Left lobe of liver (tissue), 2 donors: ENCODE data around the gene AFF2. TPM values are rescaled to one million over a fixed set of nuclear protein-coding genes. Genes with fewer than 3 reads are reported as not detected.

Experiments
- ATAC-seq: fragments of 200-7000 bp; cut with Tn5 transposase; one replicate; pipeline ENCODE4 v1.9.1; 2020; ENCODE audit warnings: mild to moderate bottlenecking, moderate library complexity
- DNase-seq: peaks from one replicate; pipeline ENCODE4 v3.0.0-alpha.2; 2020; ENCODE audit warnings: low spot score
- total RNA-seq: library from RNA; stranded (reverse); gene quantifications from one replicate; pipeline ENCODE4 v1.2.1, GENCODE V29; 2021
- donor health status: DM: no; HTN: no; CAD: no; lungs with moderate emphysema.
- donor health status: DM: no; HTN: yes; CAD: no.

The AFF2 gene
- total RNA-seq, 1 donor from 2014 or later = 0.13 TPM

DNA sequence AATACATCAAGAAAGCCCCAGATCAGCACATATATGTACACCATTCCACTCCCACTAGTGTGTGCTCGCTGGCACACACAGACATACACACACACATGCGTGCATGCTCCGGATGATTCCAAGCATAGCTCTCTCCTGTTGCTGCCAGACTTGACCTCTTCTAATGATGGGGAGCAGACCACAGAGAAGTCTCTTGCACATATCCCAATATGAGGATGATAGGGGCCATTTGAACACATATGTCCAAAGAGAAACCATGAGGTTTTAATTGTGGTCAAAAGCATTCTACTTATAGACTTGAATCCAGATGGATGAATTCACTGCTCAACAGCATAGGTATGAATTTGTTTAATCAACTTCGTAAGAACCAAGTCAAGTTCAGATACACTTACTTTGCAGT, 214.9 kb downstream of the AFF2 start:
- ATAC-seq (no peak), DNase-seq (no peak)

GRCh38 chrX:148722966-148723365, 222.5 kb downstream of the AFF2 start:
- no peak for ATAC-seq
- DNase-seq = no peak

DNA sequence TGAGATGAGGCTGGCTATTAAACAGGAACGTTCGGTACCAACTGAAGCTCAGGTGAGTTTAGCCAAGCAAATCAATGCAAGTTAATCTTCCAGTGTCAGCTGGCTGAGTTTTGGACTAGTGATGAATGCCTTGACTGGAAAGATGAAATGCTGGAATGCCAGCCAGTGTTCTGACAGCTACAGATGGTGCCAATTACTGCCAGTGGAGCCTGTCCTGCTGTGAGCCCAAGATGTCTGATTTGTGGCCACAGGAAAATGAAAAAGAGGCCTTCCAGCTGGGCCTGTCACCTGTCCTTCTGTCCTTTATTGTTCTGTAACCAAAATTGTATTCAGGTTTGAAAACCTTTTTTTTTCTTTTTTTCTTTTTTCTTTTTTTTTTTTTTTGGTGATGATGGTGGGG, 223.1 kb downstream of the AFF2 start:
- no peak for DNase-seq
- no peak for ATAC-seq

DNA sequence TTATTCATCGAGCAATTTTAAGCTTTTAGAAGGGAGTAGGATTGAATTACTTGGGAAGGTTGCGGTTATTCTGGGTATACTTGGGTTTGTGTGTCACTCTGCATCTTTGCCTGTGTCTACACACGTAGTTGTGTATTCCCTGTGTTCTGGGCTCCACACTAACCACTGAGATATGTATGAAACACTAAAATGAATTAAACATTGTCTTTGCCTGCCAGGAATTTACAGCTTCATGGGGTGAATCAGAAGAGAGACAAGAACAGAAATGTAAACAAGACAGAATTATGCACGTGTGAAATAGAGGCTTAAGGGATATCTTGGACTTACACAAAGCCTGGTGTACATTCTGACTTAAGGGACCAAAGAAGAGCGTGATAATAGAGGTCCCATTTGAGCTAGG, 228.5 kb downstream of the AFF2 start:
- DNase-seq = no peak
- ATAC-seq = no peak

GRCh38 chrX:148732743-148733142, 232.3 kb downstream of the AFF2 start:
- DNase-seq (no peak), ATAC-seq (no peak)

- DNase-seq (no peak), ATAC-seq (no peak)
These were observed 241.0 kb downstream of the AFF2 start for GRCh38 chrX:148741441-148741840.

GRCh38 chrX:148755111-148755510, 254.7 kb downstream of the AFF2 start:
- ATAC-seq = no peak

DNA sequence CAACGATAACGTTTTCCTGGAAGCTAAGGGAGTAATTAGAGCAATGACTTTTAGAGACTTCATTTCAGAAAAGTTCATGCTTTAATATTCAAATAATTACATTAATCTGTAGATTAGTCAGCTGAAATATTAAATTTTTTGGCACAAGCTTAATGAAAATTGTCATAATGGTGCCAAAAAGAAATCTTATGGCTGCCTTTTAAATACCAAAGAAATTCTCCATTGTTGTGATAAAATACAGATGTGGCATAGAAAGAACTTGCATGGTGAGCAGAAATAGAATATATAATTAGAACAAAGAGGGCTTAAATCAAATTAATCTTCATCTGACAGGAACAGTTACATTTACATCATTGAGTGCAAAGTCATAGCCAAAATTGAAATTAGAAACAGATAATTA, 263.5 kb downstream of the AFF2 start:
- ATAC-seq (no peak), DNase-seq (no peak)

More at GRCh38 chrX:148755111-148755510, 254.7 kb downstream of the AFF2 start:
- no peak for DNase-seq

DNA sequence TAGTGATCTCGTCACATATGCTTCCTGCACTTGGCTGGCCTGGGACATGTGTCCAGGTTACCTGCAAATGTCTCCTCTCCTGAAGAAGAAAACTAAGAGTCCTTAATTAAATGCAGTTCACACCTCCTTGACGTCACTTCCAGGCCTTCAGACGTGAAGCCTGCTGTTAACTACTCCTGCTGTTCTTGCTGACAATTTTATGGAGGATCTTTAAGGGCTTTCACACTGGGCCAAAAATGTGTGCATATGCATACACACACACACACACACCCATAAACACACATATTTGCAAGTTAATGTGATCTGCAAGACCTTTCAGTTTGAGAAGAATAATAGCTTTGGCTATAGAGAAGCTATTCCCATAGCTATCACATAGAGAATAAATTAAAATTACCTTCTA, 267.9 kb downstream of the AFF2 start:
- ATAC-seq = no peak
- DNase-seq = no peak

- ATAC-seq = no peak
- no peak for DNase-seq
These were observed 271.0 kb downstream of the AFF2 start for GRCh38 chrX:148771440-148771839.

- no peak for ATAC-seq
- DNase-seq = no peak
These were observed 273.9 kb downstream of the AFF2 start for GRCh38 chrX:148774276-148774675.

GRCh38 chrX:148784137-148784536, 283.7 kb downstream of the AFF2 start:
- ATAC-seq = no peak

GRCh38 chrX:148784856-148785255, 284.4 kb downstream of the AFF2 start:
- ATAC-seq = no peak
- no peak for DNase-seq

More at GRCh38 chrX:148784137-148784536, 283.7 kb downstream of the AFF2 start:
- no peak for DNase-seq

- ATAC-seq (no peak), DNase-seq (no peak)
These were observed 284.8 kb downstream of the AFF2 start for GRCh38 chrX:148785256-148785655.

DNA sequence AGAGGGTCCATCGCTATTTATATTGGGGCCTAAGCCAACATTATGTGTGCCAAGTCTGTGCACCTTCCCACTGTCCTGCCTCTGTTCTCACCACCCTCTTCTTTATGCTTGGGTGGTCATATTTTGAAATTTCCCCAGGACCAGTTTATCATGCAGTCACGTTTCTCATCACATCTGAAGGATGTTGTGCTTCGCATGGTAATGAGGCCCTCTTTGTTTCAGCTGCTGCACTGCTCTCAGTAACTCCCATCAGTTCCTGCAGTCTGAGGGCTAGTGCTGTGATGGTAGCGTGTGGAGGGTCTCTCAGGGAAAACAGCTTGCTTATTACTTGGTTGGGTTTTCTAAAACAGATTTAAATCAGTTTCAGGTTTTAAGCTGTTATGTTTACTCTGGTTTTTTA, 288.0 kb downstream of the AFF2 start:
- DNase-seq (no peak), ATAC-seq (no peak)

GRCh38 chrX:148794350-148794749, 293.9 kb downstream of the AFF2 start:
- no peak for DNase-seq
- ATAC-seq = no peak

- ATAC-seq (peak; percentile 89), DNase-seq (no peak)
These were observed 304.4 kb downstream of the AFF2 start for GRCh38 chrX:148804579-148805355.

DNA sequence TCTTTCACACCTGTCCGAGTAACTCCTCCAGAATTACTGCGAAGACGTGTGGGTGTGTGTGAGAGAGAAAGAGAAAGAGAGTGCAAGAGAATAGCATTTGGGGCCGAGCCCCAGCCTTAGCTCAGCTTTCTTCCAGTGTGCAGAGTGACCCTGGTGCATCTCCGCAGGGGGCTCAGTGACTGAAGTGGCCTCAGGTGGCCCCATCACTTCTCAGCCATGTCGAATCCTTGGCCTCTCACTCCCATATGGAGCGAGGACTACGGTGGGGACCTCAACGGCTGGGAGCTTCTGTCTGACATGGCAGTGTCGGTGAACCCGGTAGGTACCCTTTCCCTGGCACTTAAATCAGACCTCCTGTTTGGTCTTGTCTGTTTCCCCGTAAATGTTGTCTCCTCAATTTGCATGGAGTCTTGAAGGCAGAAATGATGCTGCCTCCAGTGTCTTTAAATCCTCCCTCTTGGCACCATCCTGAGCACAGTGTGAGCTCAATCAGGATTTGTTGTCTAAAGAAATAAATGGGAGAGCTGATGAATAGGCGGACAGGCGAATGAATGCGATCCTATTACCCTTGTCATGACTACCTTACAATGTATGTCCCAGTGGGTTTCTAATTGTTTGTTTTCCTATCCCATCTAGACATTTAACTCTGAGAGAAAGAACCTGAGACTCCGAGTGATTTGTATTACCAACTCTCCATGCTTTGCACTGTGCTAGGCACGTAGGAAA, 305.9 kb downstream of the AFF2 start:
- ATAC-seq = no peak
- DNase-seq = no peak

DNA sequence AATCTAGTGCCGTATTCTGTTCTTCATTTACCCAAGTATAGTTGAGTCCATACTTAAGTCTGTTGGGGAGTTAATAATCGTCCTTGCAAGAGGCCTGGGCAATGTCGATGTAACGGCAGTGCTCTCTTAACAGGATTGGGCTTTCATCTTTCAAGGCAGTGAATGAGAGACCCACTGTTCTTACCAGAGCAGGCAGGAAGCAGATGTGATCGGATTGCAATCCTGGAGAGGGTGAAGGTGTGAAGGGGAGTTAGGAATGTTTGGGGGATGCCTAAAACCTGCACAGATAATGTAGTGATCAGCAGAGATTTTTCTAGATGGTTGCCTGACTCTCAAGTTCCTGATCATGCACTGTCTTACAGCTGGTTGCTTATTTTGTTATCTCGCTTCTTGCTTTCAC, 308.4 kb downstream of the AFF2 start:
- DNase-seq (no peak), ATAC-seq (no peak)

- no peak for DNase-seq
- ATAC-seq = no peak
These were observed 310.8 kb downstream of the AFF2 start for GRCh38 chrX:148811236-148811635.

DNA sequence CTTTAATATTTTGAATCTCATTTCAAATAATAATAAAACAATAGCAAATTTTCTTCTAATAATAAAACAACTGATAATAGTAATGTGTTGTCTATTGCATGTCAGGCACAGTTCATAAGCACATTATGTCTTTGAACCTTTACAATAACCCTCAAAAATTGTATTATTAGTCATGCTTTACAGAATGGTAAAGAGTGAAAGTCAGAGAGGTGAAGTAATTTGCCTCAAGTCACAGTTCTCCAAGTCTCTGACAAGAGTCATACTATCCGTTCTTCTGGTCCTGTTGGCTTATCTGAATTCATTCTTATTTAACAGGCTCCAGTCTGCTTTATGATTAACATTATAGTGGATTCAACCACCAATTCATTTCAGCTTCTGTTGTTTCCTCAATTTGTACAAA, 313.0 kb downstream of the AFF2 start:
- no peak for ATAC-seq

GRCh38 chrX:148813967-148814366, 313.6 kb downstream of the AFF2 start:
- no peak for ATAC-seq
- DNase-seq = no peak

More for the DNA sequence above, 313.0 kb downstream of the AFF2 start:
- DNase-seq = no peak
